H9 (cell line): ENCODE data around the gene GPD1L. TPM values are rescaled to one million over a fixed set of nuclear protein-coding genes. Genes with fewer than 3 reads are reported as not detected.

Source experiments
- DNase-seq: peaks from one replicate; pipeline ENCODE4 v3.0.0-alpha.2; 2017
- H2AFZ ChIP-seq: one replicate; pipeline ENCODE4 v1.6.1; 2013; ENCODE audit warnings: mild to moderate bottlenecking, low read length, control low read depth, moderate library complexity
- H2AK5ac ChIP-seq: 2 replicates; pipeline ENCODE4 v1.6.1; 2013; ENCODE audit warnings: low read length, control low read depth, mixed read lengths; ENCODE audit not compliant: insufficient read length
- H2BK120ac ChIP-seq: one replicate; pipeline ENCODE4 v1.6.1; 2013; ENCODE audit warnings: low read depth, mild to moderate bottlenecking, low read length, control low read depth, inconsistent platforms; ENCODE audit not compliant: poor library complexity, severe bottlenecking
- H2BK12ac ChIP-seq: 2 replicates; pipeline ENCODE4 v1.6.1; 2013; ENCODE audit warnings: low read length, control low read depth, mixed read lengths, low read depth; ENCODE audit not compliant: insufficient read length
- H2BK15ac ChIP-seq: 2 replicates; pipeline ENCODE4 v1.6.1; 2013; ENCODE audit warnings: low read depth, low read length, control low read depth
- H2BK20ac ChIP-seq: one replicate; pipeline ENCODE4 v1.6.1; 2013; ENCODE audit warnings: low read depth, mild to moderate bottlenecking, low read length, control low read depth, inconsistent platforms; ENCODE audit not compliant: poor library complexity, severe bottlenecking
- H2BK5ac ChIP-seq: 2 replicates; pipeline ENCODE4 v1.6.1; 2013; ENCODE audit warnings: low read length, control low read depth, mixed read lengths; ENCODE audit not compliant: insufficient read length
- H3K14ac ChIP-seq: 2 replicates; pipeline ENCODE4 v1.6.1; 2013; ENCODE audit warnings: low read length, control low read depth; ENCODE audit not compliant: insufficient read depth
- H3K18ac ChIP-seq: 2 replicates; pipeline ENCODE4 v1.6.1; 2013; ENCODE audit warnings: low read depth, mild to moderate bottlenecking, mixed read lengths, low read length, control low read depth; ENCODE audit not compliant: insufficient read length
- H3K23ac ChIP-seq: 2 replicates; pipeline ENCODE4 v1.6.1; 2013; ENCODE audit warnings: low read length, control low read depth, mixed read lengths, low read depth; ENCODE audit not compliant: insufficient read length
- H3K23me2 ChIP-seq: 2 replicates; pipeline ENCODE4 v1.6.1; 2013; ENCODE audit warnings: low read depth, mild to moderate bottlenecking, mixed read lengths, low read length, control low read depth; ENCODE audit not compliant: insufficient read length, poor library complexity, severe bottlenecking
- H3K27ac ChIP-seq: 2 replicates; pipeline ENCODE4 v1.5.1; 2013; ENCODE audit warnings: low read length, control low read depth, mixed read lengths, low read depth; ENCODE audit not compliant: insufficient read length
- H3K27me3 ChIP-seq: 2 replicates; pipeline ENCODE4 v1.6.1; 2013; ENCODE audit warnings: low read length, control low read depth, inconsistent platforms; ENCODE audit not compliant: insufficient read depth
- H3K4ac ChIP-seq: 2 replicates; pipeline ENCODE4 v1.6.1; 2013; ENCODE audit warnings: low read depth, mild to moderate bottlenecking, control low read depth, inconsistent platforms, low read length, moderate library complexity
- H3K4me1 ChIP-seq: 2 replicates; pipeline ENCODE4 v1.6.1; 2013; ENCODE audit warnings: low read length, control low read depth, inconsistent platforms; ENCODE audit not compliant: insufficient read depth
- H3K4me2 ChIP-seq: 2 replicates; pipeline ENCODE4 v1.6.1; 2013; ENCODE audit warnings: low read length, control low read depth, mixed read lengths; ENCODE audit not compliant: insufficient read length, insufficient read depth
- H3K56ac ChIP-seq: 2 replicates; pipeline ENCODE4 v1.6.1; 2013; ENCODE audit warnings: low read depth, mild to moderate bottlenecking, mixed read lengths, low read length, control low read depth; ENCODE audit not compliant: insufficient read length
- H3K79me1 ChIP-seq: 2 replicates; pipeline ENCODE4 v1.6.1; 2013; ENCODE audit warnings: low read depth, mild to moderate bottlenecking, moderate library complexity, low read length, control low read depth, inconsistent platforms; ENCODE audit not compliant: insufficient read depth, poor library complexity, severe bottlenecking
- H3K79me2 ChIP-seq: 2 replicates; pipeline ENCODE4 v1.6.1; 2013; ENCODE audit warnings: low read length, control low read depth, inconsistent platforms; ENCODE audit not compliant: insufficient read depth
- H3K9ac ChIP-seq: 2 replicates; pipeline ENCODE4 v1.6.1; 2013; ENCODE audit warnings: low read length, control low read depth, mixed read lengths; ENCODE audit not compliant: insufficient read length; ENCODE audit errors: extremely low read depth
- H3K9me3 ChIP-seq: one replicate; pipeline ENCODE4 v1.6.1; 2013; ENCODE audit warnings: low read depth, low read length, inconsistent platforms; ENCODE audit not compliant: control insufficient read depth
- H3T11ph ChIP-seq: one replicate; pipeline ENCODE4 v1.6.1; 2013; ENCODE audit warnings: mild to moderate bottlenecking, low read length, control low read depth, inconsistent platforms
- H4K20me1 ChIP-seq: one replicate; pipeline ENCODE4 v1.6.1; 2013; ENCODE audit not compliant: control insufficient read depth, insufficient read length, insufficient read depth
- H4K5ac ChIP-seq: 2 replicates; pipeline ENCODE4 v1.6.1; 2013; ENCODE audit warnings: low read depth, mild to moderate bottlenecking, mixed read lengths, low read length, control low read depth; ENCODE audit not compliant: insufficient read length
- H4K8ac ChIP-seq: replicated peaks from 2 replicates; pipeline ENCODE4 v1.6.1; 2013; ENCODE audit warnings: low read length, control low read depth, mixed read lengths, low read depth; ENCODE audit not compliant: insufficient read length
- H4K91ac ChIP-seq: 2 replicates; pipeline ENCODE4 v1.6.1; 2013; ENCODE audit warnings: low read depth, mild to moderate bottlenecking, moderate library complexity, mixed read lengths, low read length, control low read depth; ENCODE audit not compliant: insufficient read length
- H3K27ac Mint-ChIP-seq, 3 experiments: 2 replicates in 2 of 3; 3 replicates in 1 of 3; pipeline ENCODE4 v1.8.0; 2020 to 2021; ENCODE audit warnings: mixed read lengths in 3 of 3, mild to moderate bottlenecking in 1 of 3, moderate library complexity in 1 of 3
- H3K27me3 Mint-ChIP-seq: 2 replicates; pipeline ENCODE4 v1.8.0; 2021; ENCODE audit warnings: low read depth, mild to moderate bottlenecking, moderate library complexity, mixed read lengths
- H3K36me3 Mint-ChIP-seq, 3 experiments: 2 replicates in 2 of 3; 3 replicates in 1 of 3; pipeline ENCODE4 v1.8.0; 2020 to 2021; ENCODE audit warnings: low read depth in 3 of 3, mixed read lengths in 3 of 3; ENCODE audit not compliant: insufficient read depth in 1 of 3
- H3K4me1 Mint-ChIP-seq, 2 experiments: 2 replicates each; pipeline ENCODE4 v1.8.0; 2020; ENCODE audit warnings: mixed read lengths in 2 of 2
- H3K4me3 Mint-ChIP-seq, 2 experiments: 2 replicates in 1 of 2; 3 replicates in 1 of 2; pipeline ENCODE4 v1.8.0; 2020 to 2021; ENCODE audit warnings: mild to moderate bottlenecking in 2 of 2, mixed read lengths in 2 of 2, moderate library complexity in 1 of 2
- H3K9me3 Mint-ChIP-seq, 2 experiments: 2 replicates in 1 of 2; 3 replicates in 1 of 2; pipeline ENCODE4 v1.8.0; 2020; ENCODE audit warnings: mild to moderate bottlenecking in 2 of 2, mixed read lengths in 2 of 2, moderate library complexity in 1 of 2
- CTCF ChIP-seq: fragments of 200-600 bp; sonication (generic); conservative IDR thresholded peaks from 3 replicates; pipeline ENCODE4 v1.8.0; 2021; ENCODE audit warnings: antibody characterized with exemption, mild to moderate bottlenecking
- WGBS: extraction: QIAGEN DNeasy Blood & Tissue Kit; methylation state at CpG from one replicate; pipeline ENCODE4 v1.1.7; 2013; ENCODE audit warnings: missing lambda C conversion rate, low lambda C conversion rate, mixed read lengths; ENCODE audit not compliant: insufficient read length; ENCODE audit errors: extremely low coverage; 5-methylcytosine and 5-hydroxymethylcytosine counted together
- total RNA-seq: library from RNA; stranded (reverse); gene quantifications from 2 replicates; pipeline ENCODE4 v1.2.1, GENCODE V29; 2021

The GPD1L gene
- total RNA-seq, 1 experiment from 2014 or later = 3.7 TPM

DNA sequence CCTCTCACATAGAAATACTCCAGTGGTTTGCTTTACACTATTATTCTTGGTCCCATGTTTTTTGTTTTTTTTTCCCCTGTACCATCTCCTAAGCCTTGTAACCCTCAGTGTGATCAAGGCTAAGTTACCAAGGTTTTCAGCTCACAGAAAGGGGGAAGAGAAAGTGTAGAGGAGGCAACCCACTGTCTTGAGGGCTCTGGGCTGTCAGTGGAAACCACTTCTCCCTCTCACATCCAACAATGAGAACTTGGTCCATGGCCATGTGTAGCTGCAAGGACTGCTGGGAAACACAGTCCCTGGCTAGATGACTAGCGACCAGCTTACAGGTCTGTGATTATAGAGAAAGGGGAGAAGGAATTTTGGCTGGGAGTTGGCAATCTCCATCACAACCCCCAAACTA lies 30.3 kb downstream of the GPD1L start:
- no peak overlapping the region for H3K56ac ChIP-seq
- no CpG with 5 or more reads among the region's 1 CpG for WGBS
- no peak overlapping the region for H2BK5ac ChIP-seq
- no peak for TF ChIP-seq CTCF
- no peaks in the 10 kb centered on the region for H3K9me3 ChIP-seq
- no peak overlapping the region for H2BK20ac ChIP-seq
- no peak overlapping the region for H4K8ac ChIP-seq
- H3K23ac ChIP-seq = no peak overlapping the region
- no peak overlapping the region for H3K14ac ChIP-seq
- no peaks in the 10 kb centered on the region for H3K79me2 ChIP-seq
- no peak for DNase-seq
- Mint-ChIP-seq H3K4me1 (peaks cover 9 to 16% of the 10 kb centered on the region in 2 experiments), H3K27ac (no peak overlapping the region), H3K4me3 (no peak overlapping the region), H3K36me3 (no peaks in the 10 kb centered on the region), H3K9me3 (no peaks in the 10 kb centered on the region), H3K27me3 (no peaks in the 10 kb centered on the region; the same call in 1 of the 2 replicates)
- H2AK5ac ChIP-seq = no peak overlapping the region
- no peak overlapping the region for H4K5ac ChIP-seq
- H3T11ph ChIP-seq = no peak overlapping the region
- no peaks in the 10 kb centered on the region for H4K20me1 ChIP-seq
- no peak overlapping the region for H3K9ac ChIP-seq
- no peak overlapping the region for H3K18ac ChIP-seq
- no peaks in the 10 kb centered on the region for H3K23me2 ChIP-seq
- no peak overlapping the region for H2BK12ac ChIP-seq
- H3K4me2 ChIP-seq = no peak overlapping the region
- H2BK15ac ChIP-seq = no peak overlapping the region
- H3K4me1 ChIP-seq = no peaks in the 10 kb centered on the region
- H3K79me1 ChIP-seq = no peaks in the 10 kb centered on the region
- H3K4ac ChIP-seq = no peak overlapping the region
- H3K27me3 ChIP-seq = no peaks in the 10 kb centered on the region
- H4K91ac ChIP-seq = no peak overlapping the region
- H2BK120ac ChIP-seq = no peak overlapping the region
- no peak overlapping the region for H2AFZ ChIP-seq
- no peak overlapping the region for H3K27ac ChIP-seq
